IMR-90 (cell line): Measurements from ENCODE around the gene MAP2K6.

Experiments used
- BHLHE40 ChIP-seq: fragments of 150-350 bp; IDR thresholded peaks from 2 replicates; pipeline ENCODE4 v1.6.1; 2016; ENCODE audit warnings: mild to moderate bottlenecking, low read depth, low read length
- CEBPB ChIP-seq: IDR thresholded peaks from 2 replicates; pipeline ENCODE4 v1.6.1; 2012; ENCODE audit warnings: low read depth, low read length, improper control_type of control experiment
- CHD1 ChIP-seq: IDR thresholded peaks from 2 replicates; pipeline ENCODE4 v1.6.1; 2012; ENCODE audit warnings: low read depth, low read length, improper control_type of control experiment
- MAFK ChIP-seq: IDR thresholded peaks from 2 replicates; pipeline ENCODE4 v1.6.1; 2012; ENCODE audit warnings: low read depth, low read length, improper control_type of control experiment
- MAZ ChIP-seq: IDR thresholded peaks from 2 replicates; pipeline ENCODE4 v1.6.1; 2012; ENCODE audit warnings: low read depth, mild to moderate bottlenecking, low read length, improper control_type of control experiment, moderate library complexity, borderline replicate concordance
- POLR2A ChIP-seq: IDR thresholded peaks from 2 replicates; pipeline ENCODE4 v1.6.1; 2012; ENCODE audit warnings: mild to moderate bottlenecking, low read depth, low read length
- RAD21 ChIP-seq: IDR thresholded peaks from 2 replicates; pipeline ENCODE4 v1.6.1; 2012; ENCODE audit warnings: low read length, improper control_type of control experiment
- SMC3 ChIP-seq: fragments of 150-350 bp; IDR thresholded peaks from 2 replicates; pipeline ENCODE4 v1.6.1; 2016; ENCODE audit warnings: low read depth, mild to moderate bottlenecking, antibody characterized with exemption, low read length, moderate library complexity
- TF ChIP-seq, protein P1 (sequence below): conservative IDR thresholded peaks from 2 replicates; pipeline ENCODE4 v1.5.1; 2012; ENCODE audit warnings: mild to moderate bottlenecking, low read depth, low read length, improper control_type of control experiment

DNA sequence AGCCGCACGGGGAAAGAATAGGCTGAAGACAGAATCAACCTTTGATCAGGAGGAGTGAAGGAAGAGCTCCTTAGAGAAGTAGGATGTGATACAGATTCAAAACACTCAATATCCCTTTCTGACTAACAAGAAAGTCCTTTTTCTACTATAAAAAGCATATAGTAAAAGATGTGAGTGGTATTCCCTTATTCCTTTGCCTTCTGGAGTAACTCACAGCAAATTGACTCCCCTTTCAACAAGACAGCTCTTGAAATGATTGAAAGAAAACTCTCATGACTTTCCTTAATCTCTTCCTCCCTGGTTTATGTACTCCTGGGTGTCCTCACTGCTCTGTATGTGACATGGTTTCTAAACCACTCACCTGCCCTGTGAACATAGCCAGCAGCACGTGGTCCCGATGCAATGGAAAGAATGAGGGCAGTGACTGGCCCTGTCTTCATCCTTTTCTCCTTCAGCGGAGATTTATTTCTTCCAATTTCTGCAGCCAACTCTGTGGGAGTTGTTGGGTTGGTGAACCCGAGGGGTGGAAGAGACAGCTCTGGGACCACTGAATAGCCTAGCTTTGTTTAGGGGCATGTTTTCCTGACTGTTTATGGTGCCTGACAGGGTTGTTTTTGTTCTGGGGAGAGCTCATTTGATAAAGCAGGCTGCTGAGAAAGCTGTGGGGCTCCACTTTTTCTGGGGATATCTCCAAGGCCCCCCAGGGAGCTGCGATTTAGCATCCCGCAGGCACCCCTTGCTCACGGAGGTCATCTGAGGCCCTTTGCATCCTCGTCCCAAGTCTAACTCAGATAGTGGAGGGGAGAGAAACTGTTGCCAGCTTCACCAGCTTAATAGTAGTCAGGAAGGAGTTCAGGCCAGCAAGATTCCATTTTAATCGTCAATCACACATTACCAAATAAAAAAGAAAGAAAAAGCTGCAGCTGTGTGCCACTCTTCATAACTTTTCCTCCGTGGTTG lies 46.7 kb downstream of the MAP2K6 start:
- TF ChIP-seq, protein P1, sequence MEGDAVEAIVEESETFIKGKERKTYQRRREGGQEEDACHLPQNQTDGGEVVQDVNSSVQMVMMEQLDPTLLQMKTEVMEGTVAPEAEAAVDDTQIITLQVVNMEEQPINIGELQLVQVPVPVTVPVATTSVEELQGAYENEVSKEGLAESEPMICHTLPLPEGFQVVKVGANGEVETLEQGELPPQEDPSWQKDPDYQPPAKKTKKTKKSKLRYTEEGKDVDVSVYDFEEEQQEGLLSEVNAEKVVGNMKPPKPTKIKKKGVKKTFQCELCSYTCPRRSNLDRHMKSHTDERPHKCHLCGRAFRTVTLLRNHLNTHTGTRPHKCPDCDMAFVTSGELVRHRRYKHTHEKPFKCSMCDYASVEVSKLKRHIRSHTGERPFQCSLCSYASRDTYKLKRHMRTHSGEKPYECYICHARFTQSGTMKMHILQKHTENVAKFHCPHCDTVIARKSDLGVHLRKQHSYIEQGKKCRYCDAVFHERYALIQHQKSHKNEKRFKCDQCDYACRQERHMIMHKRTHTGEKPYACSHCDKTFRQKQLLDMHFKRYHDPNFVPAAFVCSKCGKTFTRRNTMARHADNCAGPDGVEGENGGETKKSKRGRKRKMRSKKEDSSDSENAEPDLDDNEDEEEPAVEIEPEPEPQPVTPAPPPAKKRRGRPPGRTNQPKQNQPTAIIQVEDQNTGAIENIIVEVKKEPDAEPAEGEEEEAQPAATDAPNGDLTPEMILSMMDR: no peak
- no peak for TF ChIP-seq CHD1
- TF ChIP-seq BHLHE40: no peak
- no peak for TF ChIP-seq POLR2A
- no peak for TF ChIP-seq CEBPB
- TF ChIP-seq SMC3: no peak
- TF ChIP-seq MAFK: no peak
- no peak for TF ChIP-seq RAD21
- TF ChIP-seq MAZ: no peak
